OCI-LY1 (cell line): ENCODE results near the gene CIBAR2.

ENCODE experiments used
- EZH2 ChIP-seq: fragments of 200-600 bp; sonication (generic), shearing (Covaris generic); IDR thresholded peaks from 2 replicates; pipeline ENCODE4 v1.8.0; 2017; ENCODE audit warnings: borderline replicate concordance, mixed run types, mild to moderate bottlenecking, antibody characterized with exemption, low read length, moderate library complexity, mixed read lengths
- TF ChIP-seq, protein P1 (sequence below): fragments of 200-600 bp; sonication (generic), shearing (Covaris generic); IDR thresholded peaks from 2 replicates; pipeline ENCODE4 v1.5.1; 2017; ENCODE audit warnings: mild to moderate bottlenecking, antibody characterized with exemption, low read length, moderate library complexity, mixed read lengths

DNA sequence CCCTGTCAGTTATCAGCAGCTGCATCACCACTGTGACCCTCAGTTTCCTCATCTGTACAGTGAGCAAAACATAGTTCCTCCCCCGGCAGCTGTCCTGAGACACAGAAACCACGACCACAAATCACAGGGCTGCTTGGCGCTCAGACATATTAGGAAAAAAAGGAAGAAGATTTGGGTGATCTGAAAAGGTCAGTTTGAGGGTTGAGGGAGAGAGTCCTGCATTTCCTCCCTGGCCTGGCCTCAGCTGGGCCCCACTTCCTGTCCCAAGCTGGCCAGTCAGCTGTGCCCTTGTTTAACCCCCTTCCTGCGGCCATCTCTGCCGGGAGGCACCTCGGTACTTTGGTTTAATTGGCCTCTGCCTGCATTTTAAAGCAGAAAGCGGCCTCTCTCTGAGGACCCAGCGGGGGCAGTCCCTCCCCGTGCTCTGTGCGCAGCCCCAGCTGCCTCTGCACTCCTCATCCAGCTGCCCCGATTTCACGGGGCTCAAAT lies 24.0 kb upstream of the CIBAR2 start:
- TF ChIP-seq, protein P1, sequence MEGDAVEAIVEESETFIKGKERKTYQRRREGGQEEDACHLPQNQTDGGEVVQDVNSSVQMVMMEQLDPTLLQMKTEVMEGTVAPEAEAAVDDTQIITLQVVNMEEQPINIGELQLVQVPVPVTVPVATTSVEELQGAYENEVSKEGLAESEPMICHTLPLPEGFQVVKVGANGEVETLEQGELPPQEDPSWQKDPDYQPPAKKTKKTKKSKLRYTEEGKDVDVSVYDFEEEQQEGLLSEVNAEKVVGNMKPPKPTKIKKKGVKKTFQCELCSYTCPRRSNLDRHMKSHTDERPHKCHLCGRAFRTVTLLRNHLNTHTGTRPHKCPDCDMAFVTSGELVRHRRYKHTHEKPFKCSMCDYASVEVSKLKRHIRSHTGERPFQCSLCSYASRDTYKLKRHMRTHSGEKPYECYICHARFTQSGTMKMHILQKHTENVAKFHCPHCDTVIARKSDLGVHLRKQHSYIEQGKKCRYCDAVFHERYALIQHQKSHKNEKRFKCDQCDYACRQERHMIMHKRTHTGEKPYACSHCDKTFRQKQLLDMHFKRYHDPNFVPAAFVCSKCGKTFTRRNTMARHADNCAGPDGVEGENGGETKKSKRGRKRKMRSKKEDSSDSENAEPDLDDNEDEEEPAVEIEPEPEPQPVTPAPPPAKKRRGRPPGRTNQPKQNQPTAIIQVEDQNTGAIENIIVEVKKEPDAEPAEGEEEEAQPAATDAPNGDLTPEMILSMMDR: no peak
- TF ChIP-seq EZH2: no peak
